GM18498 (cell line): ENCODE results near the gene ETFBKMT.
"Not testable (repeated sequence)": the region's sequence is repeated elsewhere in the genome, so short reads cannot be mapped to it uniquely, and the experiment has no call there.

Source experiments
- ATAC-seq: cut with Tn5 transposase; IDR thresholded peaks from one replicate; pipeline ENCODE4 v1.9.1; 2021; ENCODE audit warnings: mild to moderate bottlenecking, moderate library complexity; ENCODE audit not compliant: unreplicated experiment

The ETFBKMT gene

GRCh38 chr12:31716998-31717397 lies 57.5 kb downstream of the ETFBKMT start:
- not testable (repeated sequence) for ATAC-seq

DNA sequence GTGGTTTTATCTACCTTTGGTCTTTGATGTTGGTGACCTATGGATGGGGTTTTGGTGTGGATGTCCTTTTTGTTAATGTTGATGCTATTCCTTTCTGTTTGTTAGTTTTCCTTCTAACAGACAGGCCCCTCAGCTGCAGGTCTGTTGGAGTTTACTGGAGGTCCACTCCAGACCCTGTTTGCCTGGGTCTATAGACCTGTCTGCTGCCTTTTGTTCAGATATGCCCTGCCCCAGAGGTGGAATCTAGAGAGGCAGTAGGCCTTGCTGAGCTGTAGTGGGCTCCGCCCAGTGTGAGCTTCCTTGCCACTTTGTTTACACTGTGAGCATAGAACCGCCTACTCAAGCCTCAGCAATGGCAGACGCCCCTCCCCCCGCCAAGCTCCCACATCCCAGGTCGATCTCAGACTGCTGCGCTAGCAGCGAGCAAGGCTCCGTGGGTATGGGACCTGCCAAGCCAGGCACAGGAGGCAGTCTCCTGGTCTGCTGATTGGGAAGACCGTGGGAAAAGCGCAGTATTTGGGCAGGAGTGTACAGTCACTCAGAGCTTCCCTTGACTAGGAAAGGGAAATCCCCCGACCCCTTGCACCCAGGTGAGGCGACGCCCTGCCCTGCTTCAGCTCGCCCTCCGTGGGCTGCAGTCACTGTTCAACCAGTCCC lies 59.2 kb downstream of the ETFBKMT start:
- not testable (repeated sequence) for ATAC-seq

DNA sequence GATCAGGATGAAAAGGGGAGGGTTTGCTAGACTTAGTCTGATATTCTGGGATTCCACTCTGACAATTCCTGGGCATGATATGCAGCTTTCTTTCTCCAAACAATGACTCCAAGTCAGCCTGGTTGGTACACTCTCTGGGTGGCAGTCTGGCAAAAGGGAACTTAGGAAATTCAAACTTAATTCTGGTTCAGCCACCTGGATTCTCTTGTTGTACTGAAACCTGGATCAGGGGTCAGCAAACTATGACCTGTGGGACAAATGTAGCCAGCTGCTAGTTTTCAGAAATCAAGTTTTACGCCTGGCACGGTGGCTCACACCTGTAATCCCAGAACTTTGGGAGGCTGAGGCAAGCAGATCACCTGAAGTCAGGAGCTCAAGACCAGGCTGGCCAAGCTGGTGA lies 63.1 kb downstream of the ETFBKMT start:
- ATAC-seq: no peak
